Lower leg skin (tissue), 3 donors: ENCODE measurements around the gene PRICKLE1.

Source experiments
- POLR2A ChIP-seq, 2 donors: fragments of 450-650 bp; IDR thresholded peaks; one replicate each; pipeline ENCODE4 v1.6.1; 2016 to 2017; ENCODE audit warnings: antibody characterized with exemption in 2 of 2, mild to moderate bottlenecking in 1 of 2, moderate library complexity in 1 of 2
- TF ChIP-seq, protein P1 (sequence below), 3 donors: fragments of 450-650 bp; IDR thresholded peaks; one replicate each; pipeline ENCODE4 v1.5.1; 2016; ENCODE audit warnings: antibody characterized with exemption in 3 of 3, mild to moderate bottlenecking in 3 of 3, moderate library complexity in 2 of 3

DNA sequence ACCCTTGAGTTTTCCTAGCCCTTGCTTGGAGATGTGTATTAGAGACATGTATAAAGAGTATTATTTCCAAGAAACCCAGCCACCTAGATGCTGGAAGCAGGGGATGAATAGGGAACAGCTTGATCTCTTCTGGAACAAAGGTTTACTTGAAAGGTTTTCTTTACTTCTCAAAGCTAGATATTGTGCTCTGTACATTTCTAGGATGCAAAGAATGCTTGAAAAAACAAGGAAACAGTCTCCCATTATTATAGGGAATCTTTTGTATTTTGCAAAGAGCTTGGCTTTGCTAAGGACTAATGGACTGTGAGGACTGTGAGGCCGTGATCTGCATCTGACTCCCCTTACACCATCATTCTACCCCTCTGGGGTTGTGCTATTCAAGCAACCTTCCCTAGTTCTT is 77.9 kb downstream of the PRICKLE1 start:
- TF ChIP-seq, protein P1, sequence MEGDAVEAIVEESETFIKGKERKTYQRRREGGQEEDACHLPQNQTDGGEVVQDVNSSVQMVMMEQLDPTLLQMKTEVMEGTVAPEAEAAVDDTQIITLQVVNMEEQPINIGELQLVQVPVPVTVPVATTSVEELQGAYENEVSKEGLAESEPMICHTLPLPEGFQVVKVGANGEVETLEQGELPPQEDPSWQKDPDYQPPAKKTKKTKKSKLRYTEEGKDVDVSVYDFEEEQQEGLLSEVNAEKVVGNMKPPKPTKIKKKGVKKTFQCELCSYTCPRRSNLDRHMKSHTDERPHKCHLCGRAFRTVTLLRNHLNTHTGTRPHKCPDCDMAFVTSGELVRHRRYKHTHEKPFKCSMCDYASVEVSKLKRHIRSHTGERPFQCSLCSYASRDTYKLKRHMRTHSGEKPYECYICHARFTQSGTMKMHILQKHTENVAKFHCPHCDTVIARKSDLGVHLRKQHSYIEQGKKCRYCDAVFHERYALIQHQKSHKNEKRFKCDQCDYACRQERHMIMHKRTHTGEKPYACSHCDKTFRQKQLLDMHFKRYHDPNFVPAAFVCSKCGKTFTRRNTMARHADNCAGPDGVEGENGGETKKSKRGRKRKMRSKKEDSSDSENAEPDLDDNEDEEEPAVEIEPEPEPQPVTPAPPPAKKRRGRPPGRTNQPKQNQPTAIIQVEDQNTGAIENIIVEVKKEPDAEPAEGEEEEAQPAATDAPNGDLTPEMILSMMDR (IDR thresholded peaks at IDR 0.05), result no peak
- no peak for TF ChIP-seq POLR2A (IDR thresholded peaks at IDR 0.05)
